Measurements from ENCODE around the gene CYSLTR2. TPM values are rescaled to one million over a fixed set of nuclear protein-coding genes. Genes with fewer than 3 reads are reported as not detected.
A peak's percentile ranks its signal among the peaks of the same experiment; 100 is the strongest.

Gene CYSLTR2
- total RNA-seq, 2 experiments from 2014 or later = 1.1 to 1.5 TPM

DNA sequence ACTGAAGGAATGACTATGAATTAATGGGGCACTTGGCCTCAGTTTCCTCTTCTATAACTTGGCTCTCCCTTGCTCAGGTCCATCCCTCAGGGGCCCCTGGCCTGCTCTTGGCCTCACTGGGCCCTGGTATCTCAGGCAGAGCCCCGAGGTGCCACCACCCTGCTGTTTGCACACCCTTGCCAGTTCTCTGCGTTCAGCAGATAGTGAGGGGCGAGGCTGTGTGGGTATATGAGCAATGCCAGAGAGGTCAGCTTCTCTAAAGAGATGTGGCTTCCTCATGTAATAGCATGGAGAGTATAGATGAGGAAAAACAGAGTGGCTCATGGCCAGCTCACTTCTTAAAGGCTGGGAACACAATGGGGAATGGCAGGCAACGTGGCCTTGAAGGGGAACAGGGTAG is 76.1 kb downstream of the CYSLTR2 start:
- ChIA-PET CTCF (no interaction called here), POLR2A (interaction anchor here (0.7 kb wide), 1 partner anchor 118 kb away, joined by 3 read pairs; no protein-coding TSS in a partner anchor)
- peaks cover 8% of the 10 kb centered on the region for H3K4me1 Mint-ChIP-seq (ENCODE audit: low read depth)
- no peak overlapping the region for H3K27ac Mint-ChIP-seq
- peaks cover 2% of the 10 kb centered on the region for H3K9me3 Mint-ChIP-seq
- H3K36me3 Mint-ChIP-seq (ENCODE audit: low read depth) = no peaks in the 10 kb centered on the region
- DNase-seq (no peak), ATAC-seq (no peak)
- TF ChIP-seq, protein P1, sequence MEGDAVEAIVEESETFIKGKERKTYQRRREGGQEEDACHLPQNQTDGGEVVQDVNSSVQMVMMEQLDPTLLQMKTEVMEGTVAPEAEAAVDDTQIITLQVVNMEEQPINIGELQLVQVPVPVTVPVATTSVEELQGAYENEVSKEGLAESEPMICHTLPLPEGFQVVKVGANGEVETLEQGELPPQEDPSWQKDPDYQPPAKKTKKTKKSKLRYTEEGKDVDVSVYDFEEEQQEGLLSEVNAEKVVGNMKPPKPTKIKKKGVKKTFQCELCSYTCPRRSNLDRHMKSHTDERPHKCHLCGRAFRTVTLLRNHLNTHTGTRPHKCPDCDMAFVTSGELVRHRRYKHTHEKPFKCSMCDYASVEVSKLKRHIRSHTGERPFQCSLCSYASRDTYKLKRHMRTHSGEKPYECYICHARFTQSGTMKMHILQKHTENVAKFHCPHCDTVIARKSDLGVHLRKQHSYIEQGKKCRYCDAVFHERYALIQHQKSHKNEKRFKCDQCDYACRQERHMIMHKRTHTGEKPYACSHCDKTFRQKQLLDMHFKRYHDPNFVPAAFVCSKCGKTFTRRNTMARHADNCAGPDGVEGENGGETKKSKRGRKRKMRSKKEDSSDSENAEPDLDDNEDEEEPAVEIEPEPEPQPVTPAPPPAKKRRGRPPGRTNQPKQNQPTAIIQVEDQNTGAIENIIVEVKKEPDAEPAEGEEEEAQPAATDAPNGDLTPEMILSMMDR (IDR thresholded peaks at IDR 0.05) = no peak
- intact Hi-C loops (cut with micrococcal nuclease) = no loop called here
- no peak overlapping the region for H3K4me3 Mint-ChIP-seq
- peaks cover 4% of the 10 kb centered on the region for H3K27me3 Mint-ChIP-seq

- H3K27ac Mint-ChIP-seq = no peak overlapping the region
- H3K36me3 Mint-ChIP-seq (ENCODE audit: low read depth) = no peaks in the 10 kb centered on the region
- ATAC-seq = peak; percentile 62
- CTCF ChIA-PET = interaction anchor here (0.7 to 4.5 kb wide), 24 partner anchors 9 to 628 kb away, joined by 3 to 48 read pairs (median 4); no protein-coding TSS in a partner anchor
- DNase-seq = no peak
- intact Hi-C loops (cut with micrococcal nuclease) = no loop called here
- peaks cover 4% of the 10 kb centered on the region for H3K27me3 Mint-ChIP-seq
- H3K4me1 Mint-ChIP-seq (ENCODE audit: low read depth) = peaks cover 8% of the 10 kb centered on the region
- no peak overlapping the region for H3K4me3 Mint-ChIP-seq
- H3K9me3 Mint-ChIP-seq = no peaks in the 10 kb centered on the region
- TF ChIP-seq, protein P1 (IDR thresholded peaks at IDR 0.05) = no peak
- POLR2A ChIA-PET = interaction anchor here (0.9 kb wide), 1 partner anchor 150 kb away, joined by 3 read pairs; no protein-coding TSS in a partner anchor
Measured at GRCh38 chr13:48731001-48731658, 77.4 kb downstream of the CYSLTR2 start.

DNA sequence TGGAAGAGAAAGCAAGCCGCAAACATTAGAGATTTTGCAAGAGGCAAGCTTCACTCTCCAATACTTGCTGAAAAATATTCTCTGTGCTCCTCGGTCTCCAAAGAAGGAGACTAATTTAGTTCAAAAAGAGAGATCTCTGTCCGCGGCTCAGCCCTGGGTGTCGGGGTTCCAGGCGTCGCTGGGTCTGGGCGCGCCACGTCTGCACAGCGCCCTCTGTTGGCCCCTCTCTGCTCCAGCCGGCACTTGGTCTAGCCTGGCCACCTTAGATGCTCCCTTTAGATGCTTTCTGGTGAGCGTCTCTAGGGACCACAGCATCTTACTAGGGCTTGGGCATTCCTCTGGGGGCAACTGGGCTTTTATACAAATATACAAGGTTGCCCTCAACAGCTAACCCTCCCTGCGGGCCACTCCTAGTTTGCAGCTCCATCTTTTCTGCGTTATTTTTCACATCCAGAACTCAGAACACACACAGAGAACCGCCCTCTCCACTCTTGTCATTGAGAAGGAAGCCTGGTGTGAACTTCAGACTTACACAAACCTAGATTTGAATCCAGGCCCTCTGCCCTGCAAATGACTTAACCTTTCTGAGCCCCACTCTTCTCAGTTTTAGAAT is 78.3 kb downstream of the CYSLTR2 start:
- Mint-ChIP-seq H3K27ac (no peak overlapping the region), H3K4me1 (ENCODE audit: low read depth) (peaks cover 8% of the 10 kb centered on the region), H3K36me3 (ENCODE audit: low read depth) (no peaks in the 10 kb centered on the region), H3K9me3 (no peaks in the 10 kb centered on the region), H3K27me3 (peaks cover 4% of the 10 kb centered on the region), H3K4me3 (peak overlapping the region; percentile 48)
- intact Hi-C loops (cut with micrococcal nuclease) = no loop called here
- POLR2A ChIA-PET = interaction anchor here (0.9 kb wide), 1 partner anchor 151 kb away, joined by 3 read pairs; no protein-coding TSS in a partner anchor
- ATAC-seq (peak; percentile 87), DNase-seq (peak; percentile 66)
- CTCF ChIA-PET = interaction anchor here (0.7 to 4.5 kb wide), 23 partner anchors 8 to 370 kb away, joined by 3 to 48 read pairs (median 4); no protein-coding TSS in a partner anchor
- TF ChIP-seq, protein P1 (IDR thresholded peaks at IDR 0.05) = peak; percentile 84

GRCh38 chr13:48733739-48734335 is 80.1 kb downstream of the CYSLTR2 start:
- intact Hi-C loops (cut with micrococcal nuclease) = no loop called here
- DNase-seq (no peak), ATAC-seq (no peak)
- ChIA-PET POLR2A (no interaction called here), CTCF (interaction anchor here (0.7 to 4.5 kb wide), 7 partner anchors 12 to 138 kb away, joined by 3 to 48 read pairs (median 4); no protein-coding TSS in a partner anchor)
- Mint-ChIP-seq H3K27me3 (peaks cover 4% of the 10 kb centered on the region), H3K36me3 (ENCODE audit: low read depth) (no peaks in the 10 kb centered on the region), H3K4me1 (ENCODE audit: low read depth) (peaks cover 8% of the 10 kb centered on the region), H3K4me3 (no peak overlapping the region), H3K9me3 (no peaks in the 10 kb centered on the region), H3K27ac (no peak overlapping the region)
- TF ChIP-seq, protein P1 (IDR thresholded peaks at IDR 0.05) = no peak
